GM12864 (cell line): Measurements from ENCODE around the gene CPT1B.
"Not testable (repeated sequence)": the region's sequence is repeated elsewhere in the genome, so short reads cannot be mapped to it uniquely, and the experiment has no call there.

ENCODE experiments used
- DNase-seq: peaks from one replicate; pipeline ENCODE4 v3.0.0-alpha.2; 2011; ENCODE audit warnings: low read depth
- H3K4me3 ChIP-seq: 2 replicates; pipeline ENCODE4 v1.5.1; 2011; ENCODE audit warnings: mild to moderate bottlenecking, low read depth, low read length, control low read depth
- TF ChIP-seq, protein P1 (sequence below): IDR thresholded peaks from 2 replicates; pipeline ENCODE4 v1.5.1; 2011; ENCODE audit warnings: low read depth, mild to moderate bottlenecking, moderate library complexity, low read length, control low read depth, inconsistent platforms; ENCODE audit errors: missing control alignments

CPT1B gene

DNA sequence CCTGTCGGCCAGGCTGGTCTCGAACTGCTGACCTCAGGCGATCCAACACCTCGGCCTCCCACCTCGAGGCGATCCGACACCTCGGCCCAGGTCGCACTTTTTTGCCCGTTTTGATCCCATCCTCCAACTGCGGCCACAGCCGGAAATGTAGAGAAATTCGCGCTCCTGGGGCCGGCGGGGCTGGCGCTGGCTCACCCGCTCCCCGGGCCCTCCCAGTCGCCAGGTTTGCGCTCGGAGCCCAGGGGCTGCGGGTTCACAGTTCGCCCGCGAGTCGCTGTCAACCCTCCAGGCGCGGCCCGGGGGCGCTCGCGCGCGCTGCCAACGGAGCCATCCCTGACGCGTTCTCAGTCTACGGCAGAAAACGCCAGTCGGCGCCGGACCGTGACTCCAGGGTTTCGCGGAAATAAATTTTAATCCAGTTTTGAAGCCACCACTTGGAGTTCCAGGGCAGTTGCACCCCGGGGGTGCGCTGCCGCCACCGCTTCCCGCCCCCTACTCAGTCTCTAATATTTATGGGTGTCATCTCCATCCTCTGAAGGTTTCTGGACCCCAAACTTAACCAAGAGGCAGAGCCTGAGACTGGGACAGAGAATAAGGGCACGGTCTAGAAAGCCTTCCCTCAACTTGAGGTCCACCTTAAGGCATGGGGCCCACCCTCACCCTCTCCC lies 34.0 kb downstream of the CPT1B start:
- no peak for DNase-seq
- TF ChIP-seq, protein P1, sequence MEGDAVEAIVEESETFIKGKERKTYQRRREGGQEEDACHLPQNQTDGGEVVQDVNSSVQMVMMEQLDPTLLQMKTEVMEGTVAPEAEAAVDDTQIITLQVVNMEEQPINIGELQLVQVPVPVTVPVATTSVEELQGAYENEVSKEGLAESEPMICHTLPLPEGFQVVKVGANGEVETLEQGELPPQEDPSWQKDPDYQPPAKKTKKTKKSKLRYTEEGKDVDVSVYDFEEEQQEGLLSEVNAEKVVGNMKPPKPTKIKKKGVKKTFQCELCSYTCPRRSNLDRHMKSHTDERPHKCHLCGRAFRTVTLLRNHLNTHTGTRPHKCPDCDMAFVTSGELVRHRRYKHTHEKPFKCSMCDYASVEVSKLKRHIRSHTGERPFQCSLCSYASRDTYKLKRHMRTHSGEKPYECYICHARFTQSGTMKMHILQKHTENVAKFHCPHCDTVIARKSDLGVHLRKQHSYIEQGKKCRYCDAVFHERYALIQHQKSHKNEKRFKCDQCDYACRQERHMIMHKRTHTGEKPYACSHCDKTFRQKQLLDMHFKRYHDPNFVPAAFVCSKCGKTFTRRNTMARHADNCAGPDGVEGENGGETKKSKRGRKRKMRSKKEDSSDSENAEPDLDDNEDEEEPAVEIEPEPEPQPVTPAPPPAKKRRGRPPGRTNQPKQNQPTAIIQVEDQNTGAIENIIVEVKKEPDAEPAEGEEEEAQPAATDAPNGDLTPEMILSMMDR = peak; percentile 68
- H3K4me3 ChIP-seq = no peak overlapping the region

DNA sequence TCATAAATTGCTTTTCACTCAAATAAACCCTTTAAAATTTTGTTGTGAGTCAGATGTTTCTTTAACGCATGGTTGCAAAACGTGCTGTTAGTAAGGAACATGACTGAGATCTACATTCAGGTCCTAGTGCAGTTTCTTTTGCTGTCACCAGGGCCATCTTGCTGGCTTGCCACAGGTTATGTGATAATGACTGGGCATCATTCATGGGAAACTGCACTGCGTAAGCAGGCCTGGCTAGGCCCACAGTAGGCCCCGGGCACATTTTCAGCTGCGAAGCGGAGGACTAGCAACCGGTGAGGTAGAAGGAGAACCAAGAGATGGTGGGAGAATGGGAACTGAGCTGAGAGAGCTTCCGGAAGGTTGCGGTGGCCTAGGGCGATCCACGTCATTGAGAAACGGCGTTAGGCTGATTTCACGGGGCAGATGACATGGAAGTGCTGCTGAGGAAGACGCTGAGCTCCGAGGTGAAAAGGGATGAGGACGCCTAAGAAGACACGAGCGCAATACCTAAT lies 35.8 kb downstream of the CPT1B start:
- TF ChIP-seq, protein P1 = peak; percentile 37
- DNase-seq = peak; percentile 89
- H3K4me3 ChIP-seq = peak overlapping the region; percentile 44

DNA sequence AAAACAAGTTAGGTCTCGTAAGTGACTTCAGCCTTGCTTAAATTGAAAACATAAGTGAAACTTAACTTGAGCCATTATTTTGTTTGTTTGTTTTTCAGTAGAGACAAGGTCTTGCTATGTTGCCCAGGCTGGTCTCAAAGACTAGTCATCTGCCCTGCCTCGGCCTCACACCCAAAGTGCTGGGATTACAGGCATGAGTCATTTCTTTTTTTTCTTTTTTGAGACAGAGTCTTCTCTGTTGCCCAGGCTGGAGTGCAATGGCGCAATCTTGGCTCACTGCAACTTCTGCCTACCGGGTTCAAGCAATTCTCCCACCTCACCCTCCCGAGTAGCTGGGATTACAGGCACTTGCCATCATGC lies 36.6 kb downstream of the CPT1B start:
- H3K4me3 ChIP-seq = peak overlapping the region; percentile 44
- not testable (repeated sequence) for DNase-seq

DNA sequence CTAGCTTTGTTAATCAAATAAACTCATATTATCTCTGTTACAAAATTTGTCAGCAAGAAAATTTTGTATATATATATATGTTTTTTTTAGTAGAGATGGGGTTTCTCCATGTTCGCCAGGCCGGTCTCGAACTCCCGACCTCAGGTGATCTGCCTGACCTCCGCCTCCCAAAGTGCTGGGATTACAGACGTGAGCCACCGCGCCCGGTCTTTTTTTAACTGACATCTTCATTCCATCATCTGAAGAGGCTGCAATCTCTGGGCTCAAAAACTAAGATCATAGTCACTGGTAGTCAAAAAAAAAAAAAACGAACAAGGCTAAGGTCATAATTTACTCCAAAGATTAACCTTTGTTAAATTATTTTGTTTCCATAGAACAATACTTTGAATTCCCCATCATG lies 37.8 kb downstream of the CPT1B start:
- TF ChIP-seq, protein P1 = no peak
- no peak for DNase-seq
- H3K4me3 ChIP-seq = no peak overlapping the region

DNA sequence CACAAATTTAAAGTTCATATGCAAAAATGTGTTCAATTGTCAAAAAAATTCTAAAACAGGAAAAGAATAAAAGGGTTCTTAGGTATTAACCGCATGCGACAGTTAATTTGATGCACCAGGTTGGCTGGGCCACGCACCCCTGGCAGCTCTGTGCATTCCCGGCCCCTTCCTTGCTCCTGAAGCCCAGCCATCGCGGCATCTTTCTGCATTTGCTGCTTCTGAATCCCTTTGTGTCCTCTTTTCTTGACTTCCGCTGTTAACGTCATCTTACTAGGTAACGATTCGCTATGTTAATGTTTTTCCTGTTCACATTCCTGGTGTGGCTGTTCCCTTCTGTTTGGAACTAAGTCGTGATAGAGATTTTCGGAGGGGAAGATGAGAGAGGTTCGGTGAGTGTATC lies 40.5 kb downstream of the CPT1B start:
- TF ChIP-seq, protein P1 = no peak
- no peak for DNase-seq
- no peak overlapping the region for H3K4me3 ChIP-seq

DNA sequence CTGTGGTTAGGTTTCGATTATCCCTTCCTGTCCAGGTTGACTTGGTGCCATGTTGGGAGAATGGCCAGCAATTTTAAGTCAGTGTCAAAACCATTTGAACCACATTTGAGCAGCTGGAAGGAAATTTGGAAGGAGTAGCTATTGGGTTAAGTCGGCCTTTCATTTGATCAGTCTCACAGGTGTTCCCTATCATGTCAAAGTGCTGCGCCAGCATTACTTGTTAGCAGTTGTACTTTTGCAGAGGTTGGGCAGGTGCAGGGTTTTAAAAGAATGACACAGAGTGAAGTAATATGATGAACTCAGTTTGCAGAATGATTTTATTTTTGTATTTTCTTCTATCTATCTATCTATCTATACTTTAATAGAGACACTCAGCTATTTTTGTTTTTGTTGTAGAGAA lies 42.0 kb downstream of the CPT1B start:
- H3K4me3 ChIP-seq = no peak overlapping the region
- DNase-seq = no peak
- TF ChIP-seq, protein P1 = no peak

DNA sequence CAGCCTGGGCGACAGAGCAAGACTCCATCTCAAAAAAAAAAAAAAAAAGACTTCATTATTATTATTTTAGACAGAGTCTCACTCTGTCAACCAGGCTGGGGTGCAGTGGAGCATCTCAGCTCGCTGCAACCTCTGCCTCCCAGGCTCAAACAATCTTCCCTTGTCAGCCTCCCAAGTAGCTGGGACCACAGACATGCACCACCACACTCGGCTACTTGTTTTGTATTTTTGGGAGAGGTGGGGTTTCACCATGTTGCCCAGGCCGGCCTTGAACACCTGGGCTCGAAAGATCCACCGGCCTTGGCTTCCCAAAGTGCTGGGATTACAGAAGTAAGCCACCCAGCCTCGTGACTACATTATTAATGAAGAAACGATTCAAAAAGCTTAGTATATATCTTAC lies 43.1 kb downstream of the CPT1B start:
- TF ChIP-seq, protein P1 = no peak
- DNase-seq = no peak
- no peak overlapping the region; the same call in 1 of the 2 replicates for H3K4me3 ChIP-seq

DNA sequence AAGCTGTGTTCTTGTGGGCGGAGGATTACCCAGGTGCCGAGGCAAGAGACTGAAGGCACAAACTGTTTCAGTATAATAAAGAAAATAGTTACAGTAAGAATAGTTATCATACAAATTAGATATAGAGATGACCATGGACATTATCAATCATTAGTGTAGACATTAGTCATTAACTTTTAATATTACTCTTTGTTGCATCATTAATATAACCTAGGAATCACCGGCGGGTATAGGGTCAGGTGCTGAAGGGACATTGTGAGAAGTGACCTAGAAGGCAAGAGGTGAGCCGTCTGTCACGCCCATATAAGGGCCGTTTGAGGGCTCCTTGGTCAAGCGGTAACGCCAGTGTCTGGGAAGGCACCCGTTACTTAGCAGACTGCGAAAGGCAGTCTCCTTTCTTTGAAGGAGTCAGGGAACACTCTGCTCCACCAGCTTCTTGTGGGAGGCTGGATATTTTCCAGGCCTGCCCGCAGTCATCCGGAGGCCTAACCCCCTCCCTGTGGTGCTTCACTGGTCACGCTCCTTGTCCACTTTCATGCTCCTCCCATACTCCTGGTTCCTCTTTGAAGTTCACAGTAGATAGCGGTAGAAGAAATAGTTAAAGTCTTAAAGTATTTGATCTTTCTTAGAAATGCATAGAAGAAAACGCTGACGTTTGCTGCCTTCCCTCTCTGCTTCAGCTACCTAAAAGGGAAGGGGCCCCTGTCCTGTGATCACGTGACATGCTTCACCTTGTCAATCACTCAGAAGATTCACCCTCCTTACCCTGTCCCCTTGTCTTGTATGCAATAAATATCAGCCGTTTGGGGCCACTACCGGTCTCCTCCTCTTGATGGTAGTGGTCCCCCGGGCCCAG lies 44.1 kb downstream of the CPT1B start:
- DNase-seq = peak; percentile 60
- not testable (repeated sequence) for H3K4me3 ChIP-seq
